Psoas muscle (tissue), 8 donors: Measurements from ENCODE around the gene FAF1. TPM values are rescaled to one million over a fixed set of nuclear protein-coding genes. Genes with fewer than 3 reads are reported as not detected.
A peak's percentile ranks its signal among the peaks of the same experiment; 100 is the strongest.
"Not testable (repeated sequence)": the region's sequence is repeated elsewhere in the genome, so short reads cannot be mapped to it uniquely, and the experiment has no call there.

ENCODE experiments used
- ATAC-seq, 4 donors: fragments of 200-7000 bp; cut with Tn5 transposase; one replicate each; pipeline ENCODE4 v1.9.1; 2020; ENCODE audit warnings: moderate library complexity in 3 of 4, mild to moderate bottlenecking in 2 of 4
- DNase-seq, 2 donors: peaks; one replicate each; pipeline ENCODE4 v3.0.0-alpha.2; 2020
- H3K27ac ChIP-seq: fragments of 200-600 bp; one replicate; pipeline ENCODE4 v1.8.0; 2022
- H3K27me3 ChIP-seq, 3 donors: fragments of 200-600 bp in 1 of 3; one replicate each; pipeline versions ENCODE4 v1.6.1 to v1.8.0; 2013 to 2022; ENCODE audit warnings: low read length in 2 of 3, mild to moderate bottlenecking in 2 of 3, moderate library complexity in 1 of 3; ENCODE audit not compliant: insufficient read depth in 3 of 3
- H3K36me3 ChIP-seq, 2 donors: fragments of 200-600 bp in 1 of 2; one replicate each; pipeline versions ENCODE4 v1.6.1 to v1.8.0; 2013 to 2022; ENCODE audit warnings: low read depth in 1 of 2, mild to moderate bottlenecking in 1 of 2, moderate library complexity in 1 of 2; ENCODE audit not compliant: insufficient read depth in 1 of 2
- H3K4me1 ChIP-seq: fragments of 200-600 bp; one replicate; pipeline ENCODE4 v1.8.0; 2022
- H3K4me3 ChIP-seq: fragments of 200-600 bp; one replicate; pipeline ENCODE4 v1.8.0; 2022; ENCODE audit warnings: mild to moderate bottlenecking
- H3K9me3 ChIP-seq: fragments of 200-600 bp; one replicate; pipeline ENCODE4 v1.8.0; 2022
- CTCF ChIP-seq: fragments of 200-600 bp; IDR thresholded peaks from one replicate; pipeline ENCODE4 v1.8.0; 2022; ENCODE audit warnings: antibody characterized with exemption
- WGBS, 3 donors: extraction: QIAGEN DNeasy Blood & Tissue Kit; methylation state at CpG; one replicate each; pipeline versions ENCODE4 v1.1.6 to v1.1.7; 2013; 5-methylcytosine and 5-hydroxymethylcytosine counted together
- intact Hi-C, 2 donors: fragments of 100-400 bp; cut with DNase I; formaldehyde crosslinking; loops; one replicate each; pipeline versions ENCODE4 v1.11.0 to v1.14.2; 2022
- polyA plus RNA-seq, 3 donors: library from polyadenylated mRNA; stranded (reverse); fragments of 200-250 nt; gene quantifications; one replicate each; pipeline ENCODE4 v1.2.3, GENCODE V29; 2013
- total RNA-seq, 4 donors: library from RNA; stranded (reverse); fragmentation: NEBNext Ultra II Directional in 2 of 4; extraction: Animal tissue kit (Norgen Biotek cat#: 25700) in 2 of 4; gene quantifications; one replicate each; pipeline versions ENCODE4 v1.2.1 to v1.2.4, GENCODE V29; 2021 to 2023
- donor health status: healthy with polysubstance abuse.
- donor health status: DM: no; HTN: no; CAD: no; lungs with moderate emphysema.
- donor health status: Bipolar disorder and iron deficiency.
- donor health status: healthy.
- donor health status: DM: yes; HTN: yes; CAD: no.
- donor health status: DM: no; HTN: no; CAD: no.
- donor health status: DM: no; HTN: no; CAD: no.
- donor health status: DM: yes; HTN: yes; CAD: no.

The FAF1 gene
- total and polyA plus RNA-seq, 7 donors = 67.8 to 128 (median 108) TPM

- peaks cover 19% of the 10 kb centered on the region for H3K4me1 ChIP-seq
- peaks cover 0 to 2% of the 10 kb centered on the region in 2 donors for H3K36me3 ChIP-seq
- 1% methylated on average over 28 to 38 of the region's 38 CpGs for WGBS, 3 donors
- peak in 1 of 2 donors; percentile 71 for DNase-seq
- ATAC-seq = peak; percentile 21 to 37 (median 32)
- TF ChIP-seq CTCF = no peak
- H3K9me3 ChIP-seq = no peaks in the 10 kb centered on the region
- intact Hi-C loops = no loop called here
- peak overlapping the region; percentile 82 for H3K4me3 ChIP-seq
- peak overlapping the region; percentile 89 for H3K27ac ChIP-seq
- no peaks in the 10 kb centered on the region for H3K27me3 ChIP-seq
Measured at GRCh38 chr1:50959303-50959912, 659 bp downstream of the FAF1 start.

- WGBS, 3 donors = 68 to 79% (median 72%) methylated on average over 1 of the region's 1 CpG
- TF ChIP-seq CTCF = no peak
- peaks cover 0 to 2% of the 10 kb centered on the region in 2 donors for H3K36me3 ChIP-seq
- no peaks in the 10 kb centered on the region for H3K9me3 ChIP-seq
- intact Hi-C loops = no loop called here
- H3K27me3 ChIP-seq = no peaks in the 10 kb centered on the region
- DNase-seq (no peak), ATAC-seq (no peak)
- peaks cover 23% of the 10 kb centered on the region for H3K4me1 ChIP-seq
- no peak overlapping the region for H3K4me3 ChIP-seq
- H3K27ac ChIP-seq = no peak overlapping the region
Measured at GRCh38 chr1:50955116-50955515, 5.0 kb downstream of the FAF1 start.

- ATAC-seq, H3K4me3 ChIP-seq, H3K9me3 ChIP-seq, H3K27me3 ChIP-seq, H3K27ac ChIP-seq, intact Hi-C loops, DNase-seq, H3K36me3 ChIP-seq: not testable (repeated sequence)
- 96 to 98% (median 98%) methylated on average over 23 to 31 of the region's 31 CpGs for WGBS, 3 donors
- H3K4me1 ChIP-seq = peaks cover 24% of the 10 kb centered on the region
Measured at GRCh38 chr1:50952566-50952965, 7.5 kb downstream of the FAF1 start.

GRCh38 chr1:50950396-50950795, 9.7 kb downstream of the FAF1 start:
- Histone ChIP-seq H3K4me1 (peaks cover 24% of the 10 kb centered on the region), H3K4me3 (no peak overlapping the region), H3K9me3 (no peaks in the 10 kb centered on the region), H3K27me3 (no peaks in the 10 kb centered on the region), H3K36me3 (no peaks in the 10 kb centered on the region), H3K27ac (no peak overlapping the region)
- no peak for TF ChIP-seq CTCF
- DNase-seq = no peak
- 56 to 84% (median 77%) methylated on average over 1 of the region's 1 CpG for WGBS, 3 donors
- no peak for ATAC-seq
- intact Hi-C loops = no loop called here

- no peak overlapping the region for H3K27ac ChIP-seq
- H3K27me3 ChIP-seq = no peaks in the 10 kb centered on the region
- H3K36me3 ChIP-seq = no peaks in the 10 kb centered on the region
- H3K9me3 ChIP-seq = no peaks in the 10 kb centered on the region
- intact Hi-C loops = no loop called here
- no peak for TF ChIP-seq CTCF
- ATAC-seq (no peak), DNase-seq (no peak)
- H3K4me3 ChIP-seq = no peak overlapping the region
- 87 to 92% (median 89%) methylated on average over 9 of the region's 9 CpGs for WGBS, 3 donors
- peaks cover 24% of the 10 kb centered on the region for H3K4me1 ChIP-seq
Measured at GRCh38 chr1:50949286-50949982, 10.6 kb downstream of the FAF1 start.
